Large intestine (tissue), 3 donors: Measurements from ENCODE around the gene CACNA1B. TPM values are rescaled to one million over a fixed set of nuclear protein-coding genes. Genes with fewer than 3 reads are reported as not detected.

Source experiments
- DNase-seq, 2 donors: peaks; one replicate each; pipeline versions ENCODE4 v3.0.0 to v3.0.0-alpha.2; 2013
- H3K27ac ChIP-seq: one replicate; pipeline ENCODE4 v1.5.1; 2013; ENCODE audit warnings: low read length
- H3K27me3 ChIP-seq: 2 replicates; pipeline ENCODE4 v1.6.1; 2013; ENCODE audit warnings: low read length; ENCODE audit not compliant: control insufficient read depth, insufficient read depth
- H3K36me3 ChIP-seq: 2 replicates; pipeline ENCODE4 v1.6.1; 2013; ENCODE audit warnings: low read length; ENCODE audit not compliant: control insufficient read depth, insufficient read depth
- H3K4me1 ChIP-seq: one replicate; pipeline ENCODE4 v1.6.1; 2013; ENCODE audit warnings: low read length; ENCODE audit not compliant: control insufficient read depth, insufficient read depth
- H3K4me3 ChIP-seq: one replicate; pipeline ENCODE4 v1.5.1; 2013; ENCODE audit warnings: low read length
- H3K9me3 ChIP-seq: one replicate; pipeline ENCODE4 v1.6.1; 2013; ENCODE audit warnings: mild to moderate bottlenecking, low read depth, low read length, moderate library complexity; ENCODE audit not compliant: control insufficient read depth
- WGBS: methylation state at CpG from one replicate; pipeline ENCODE4 v1.1.5; 2013; ENCODE audit warnings: low lambda C conversion rate; ENCODE audit not compliant: insufficient coverage; 5-methylcytosine and 5-hydroxymethylcytosine counted together
- polyA plus RNA-seq: library from polyadenylated mRNA; unstranded; fragments of 120-200 nt; gene quantifications from one replicate; pipeline ENCODE4 v1.2.1, GENCODE V29; 2013

CACNA1B gene
- polyA plus RNA-seq, 1 donor, result 1.8 TPM

DNA sequence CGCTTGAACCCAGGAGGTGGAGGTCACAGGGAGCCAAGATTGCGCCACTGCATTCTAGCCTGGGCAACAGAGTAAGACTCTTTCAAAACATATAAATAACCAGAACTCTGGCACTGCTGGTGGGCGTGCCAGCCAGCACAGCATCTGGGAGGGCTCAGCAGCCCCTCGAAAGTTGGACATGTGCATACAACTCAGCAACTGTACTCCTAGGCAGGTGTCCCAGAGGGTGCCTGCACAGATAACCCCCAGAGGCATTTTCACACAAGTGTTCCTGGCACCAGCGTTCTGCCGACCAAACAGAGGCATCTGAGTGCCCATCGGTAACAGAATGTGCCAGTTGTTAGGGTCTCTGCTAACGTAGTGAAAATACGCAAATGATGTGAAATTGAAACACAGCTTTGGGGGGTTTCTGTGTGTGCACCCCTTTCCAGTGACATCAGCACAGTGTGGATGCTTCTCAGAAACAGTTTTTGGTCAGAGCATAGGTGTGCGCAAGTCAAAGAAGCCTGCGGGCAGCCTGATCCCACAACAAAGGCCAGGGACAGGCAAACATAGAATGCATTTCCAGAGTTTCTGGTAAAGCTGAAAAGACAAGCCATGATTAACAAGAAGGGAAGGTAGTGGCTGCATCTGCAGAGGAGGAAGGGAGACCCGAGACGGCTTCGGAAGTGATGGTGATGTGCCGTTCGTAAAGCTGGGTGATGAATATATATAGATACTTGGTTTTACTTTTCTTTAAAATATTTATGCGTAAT, 190.2 kb downstream of the CACNA1B start:
- no peaks in the 10 kb centered on the region for H3K4me1 ChIP-seq
- no peak overlapping the region for H3K4me3 ChIP-seq
- H3K36me3 ChIP-seq, result no peaks in the 10 kb centered on the region
- no peaks in the 10 kb centered on the region for H3K27me3 ChIP-seq
- no peaks in the 10 kb centered on the region for H3K9me3 ChIP-seq
- 78% methylated on average over 3 of the region's 17 CpGs for WGBS
- DNase-seq, result no peak
- no peak overlapping the region for H3K27ac ChIP-seq

DNA sequence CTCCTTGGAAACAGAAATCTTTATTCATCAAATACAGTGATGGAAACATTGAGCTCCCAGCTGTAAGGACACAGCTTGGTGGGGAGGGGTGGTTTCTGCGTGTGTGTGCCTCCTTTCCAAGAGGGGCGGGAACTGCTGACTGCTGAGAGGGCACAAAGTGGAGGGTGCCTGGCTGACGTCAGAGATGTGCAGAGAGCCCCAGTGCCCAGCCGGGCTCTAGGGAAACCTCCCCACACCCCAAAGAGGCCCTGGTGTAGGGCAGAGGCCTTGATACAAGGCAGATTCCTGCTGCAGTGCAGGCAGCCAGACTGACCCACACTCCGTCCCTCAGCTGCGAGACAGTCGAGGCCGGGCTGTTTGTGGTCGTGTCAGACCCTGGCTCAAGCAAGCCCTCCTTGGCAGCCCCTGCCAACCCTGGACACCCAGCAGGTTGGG, 191.0 kb downstream of the CACNA1B start:
- no peaks in the 10 kb centered on the region for H3K9me3 ChIP-seq
- WGBS, result no CpG with 5 or more reads among the region's 9 CpGs
- no peaks in the 10 kb centered on the region for H3K4me1 ChIP-seq
- no peaks in the 10 kb centered on the region for H3K27me3 ChIP-seq
- no peak overlapping the region for H3K4me3 ChIP-seq
- no peaks in the 10 kb centered on the region for H3K36me3 ChIP-seq
- no peak overlapping the region for H3K27ac ChIP-seq
- no peak for DNase-seq

DNA sequence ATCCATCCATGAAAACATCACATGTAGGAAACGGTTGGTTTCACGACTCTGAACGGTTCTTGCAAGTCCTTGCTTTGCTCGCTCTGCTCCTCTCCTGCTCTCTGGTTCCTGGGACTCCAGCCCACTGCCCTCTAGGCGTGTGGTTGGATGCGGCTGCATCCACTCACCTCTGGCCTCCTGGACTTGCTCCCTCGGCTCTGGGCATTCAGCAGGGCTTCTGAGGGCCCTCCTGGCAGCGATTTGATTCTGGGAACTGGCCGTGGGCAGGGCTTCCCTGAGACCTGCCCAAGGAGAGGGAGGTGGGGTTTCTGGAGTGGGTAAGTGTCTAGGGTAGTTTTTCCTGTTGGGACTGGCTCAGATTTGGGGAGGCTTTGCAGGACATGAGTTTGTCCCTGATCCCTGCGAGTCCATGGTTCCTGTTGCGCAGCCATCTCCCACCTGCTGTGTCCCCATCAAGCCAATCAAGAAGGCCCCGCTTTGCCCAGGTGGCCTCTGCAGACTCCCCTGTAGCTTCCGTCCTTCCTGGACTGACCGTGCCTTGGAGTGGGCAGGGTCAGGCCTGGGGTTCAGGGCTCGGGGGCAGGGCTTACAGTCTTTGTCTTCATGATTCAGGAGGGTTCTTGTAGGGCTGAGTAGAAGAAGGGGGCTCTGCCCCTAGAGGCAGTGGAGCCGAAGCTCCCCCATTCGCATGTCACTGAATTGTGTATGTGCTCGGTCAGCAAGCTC, 192.3 kb downstream of the CACNA1B start:
- Histone ChIP-seq H3K4me1 (no peaks in the 10 kb centered on the region), H3K9me3 (no peaks in the 10 kb centered on the region), H3K27me3 (no peaks in the 10 kb centered on the region), H3K36me3 (no peaks in the 10 kb centered on the region), H3K27ac (no peak overlapping the region), H3K4me3 (no peak overlapping the region)
- no peak for DNase-seq
- WGBS, result no CpG with 5 or more reads among the region's 18 CpGs

DNA sequence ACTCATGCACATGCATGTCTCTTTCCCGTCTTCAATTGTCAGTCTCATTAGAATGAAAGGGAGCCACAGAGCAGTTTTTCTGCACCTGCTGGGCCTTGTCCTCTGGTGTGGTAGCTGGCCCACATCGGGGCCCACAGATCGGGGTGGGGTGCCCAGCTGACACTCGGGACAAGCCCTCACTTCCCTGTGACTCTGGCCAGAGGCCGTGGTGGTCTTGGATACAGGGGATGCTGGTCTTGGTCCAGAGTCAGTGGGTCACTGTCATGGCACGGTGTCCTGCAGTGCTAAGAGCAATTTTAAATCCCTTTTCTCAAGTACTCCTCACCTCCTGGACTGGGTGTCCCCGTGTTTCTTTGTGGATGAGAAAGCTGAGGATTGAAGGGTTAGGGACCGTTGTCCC, 193.2 kb downstream of the CACNA1B start:
- WGBS, result no CpG with 5 or more reads among the region's 8 CpGs

DNA sequence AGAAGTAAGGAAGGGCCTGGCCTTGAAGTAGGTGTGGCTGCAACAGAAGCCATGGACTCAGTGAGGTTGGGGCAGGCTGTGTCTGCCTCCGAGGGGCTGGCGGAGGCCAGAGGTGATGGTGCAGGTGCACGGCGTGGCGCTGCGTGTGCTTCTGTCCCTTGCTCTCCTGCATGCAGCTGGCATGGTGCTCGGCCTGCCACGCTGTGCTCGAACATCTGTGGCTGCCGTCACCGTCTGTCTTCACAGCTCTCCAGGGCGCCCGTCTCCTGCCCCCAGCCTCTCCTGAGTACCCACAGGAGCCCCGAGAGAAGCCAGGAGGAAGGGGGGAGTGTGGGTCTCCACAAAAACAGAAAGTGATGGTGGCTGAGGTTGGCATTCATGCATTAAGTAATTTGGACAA, 193.7 kb downstream of the CACNA1B start:
- H3K36me3 ChIP-seq, result no peaks in the 10 kb centered on the region
- H3K9me3 ChIP-seq, result no peaks in the 10 kb centered on the region
- no peak for DNase-seq

More for the DNA sequence above, 193.2 kb downstream of the CACNA1B start:
- H3K9me3 ChIP-seq, result no peaks in the 10 kb centered on the region
- no peak overlapping the region for H3K4me3 ChIP-seq
- H3K4me1 ChIP-seq, result no peaks in the 10 kb centered on the region
- no peaks in the 10 kb centered on the region for H3K36me3 ChIP-seq
- no peak overlapping the region for H3K27ac ChIP-seq
- DNase-seq, result no peak
- H3K27me3 ChIP-seq, result no peaks in the 10 kb centered on the region

DNA sequence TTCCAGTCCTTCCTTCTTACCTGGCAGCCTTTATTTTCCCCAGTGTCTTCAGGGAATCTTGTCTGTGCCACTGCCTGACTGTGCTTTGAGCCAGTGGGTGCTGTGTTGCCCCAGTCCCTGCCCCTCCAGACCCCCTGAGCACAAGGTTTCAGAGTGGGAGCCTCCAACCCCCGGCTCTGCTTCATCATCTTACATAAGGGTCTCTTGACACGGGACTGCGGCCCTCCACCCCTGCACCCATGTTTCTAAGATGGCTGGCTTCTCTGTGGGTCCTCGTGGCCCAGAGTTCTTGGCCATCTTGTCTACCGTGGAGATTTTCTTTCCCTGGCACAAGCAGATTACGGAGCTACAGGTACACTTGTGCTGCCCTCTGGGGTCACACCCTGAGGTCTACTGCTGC, 194.1 kb downstream of the CACNA1B start:
- Histone ChIP-seq H3K27ac (no peak overlapping the region), H3K27me3 (no peaks in the 10 kb centered on the region), H3K9me3 (no peaks in the 10 kb centered on the region), H3K36me3 (no peaks in the 10 kb centered on the region), H3K4me3 (no peak overlapping the region), H3K4me1 (no peaks in the 10 kb centered on the region)
- no peak for DNase-seq
- no CpG with 5 or more reads among the region's 6 CpGs for WGBS

More for the DNA sequence above, 193.7 kb downstream of the CACNA1B start:
- no peaks in the 10 kb centered on the region for H3K27me3 ChIP-seq
- no CpG with 5 or more reads among the region's 14 CpGs for WGBS
- no peak overlapping the region for H3K4me3 ChIP-seq
- H3K4me1 ChIP-seq, result no peaks in the 10 kb centered on the region
- no peak overlapping the region for H3K27ac ChIP-seq

DNA sequence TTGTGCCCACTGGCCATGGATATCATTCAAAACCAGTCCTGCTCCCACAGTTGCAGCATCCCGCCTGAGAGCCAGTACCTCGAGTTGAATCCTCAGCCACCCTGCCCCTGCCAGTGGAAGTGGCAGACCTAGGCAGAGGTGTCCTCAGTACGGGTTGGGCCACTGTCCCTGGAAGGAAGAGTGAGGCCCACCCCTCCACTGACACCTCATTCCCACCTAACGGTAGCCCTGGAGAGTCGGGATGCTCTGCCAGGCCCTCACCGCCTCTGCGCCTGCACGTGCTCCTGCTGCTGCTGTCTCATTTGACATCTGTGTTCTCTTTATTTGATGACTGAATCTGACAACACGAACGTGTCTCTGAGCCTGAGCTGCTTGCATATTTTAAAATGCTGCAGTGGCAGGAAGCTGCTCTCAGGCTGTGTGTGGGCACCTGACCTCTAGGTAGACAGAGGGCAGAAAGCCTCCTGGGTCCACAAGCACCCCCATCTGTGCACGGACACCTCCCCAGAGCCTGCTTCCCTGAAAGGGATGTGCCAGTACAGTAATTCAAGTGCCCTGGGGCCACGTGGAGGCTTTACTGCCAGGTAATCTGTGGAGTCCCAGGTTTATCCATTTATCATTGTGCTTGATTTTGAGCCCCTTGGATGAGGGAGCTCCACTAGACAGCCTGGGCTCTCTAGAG, 194.7 kb downstream of the CACNA1B start:
- no peak for DNase-seq
- Histone ChIP-seq H3K36me3 (no peaks in the 10 kb centered on the region), H3K4me1 (no peaks in the 10 kb centered on the region), H3K9me3 (no peaks in the 10 kb centered on the region), H3K27me3 (no peaks in the 10 kb centered on the region), H3K4me3 (no peak overlapping the region), H3K27ac (no peak overlapping the region)
- no CpG with 5 or more reads among the region's 12 CpGs for WGBS

DNA sequence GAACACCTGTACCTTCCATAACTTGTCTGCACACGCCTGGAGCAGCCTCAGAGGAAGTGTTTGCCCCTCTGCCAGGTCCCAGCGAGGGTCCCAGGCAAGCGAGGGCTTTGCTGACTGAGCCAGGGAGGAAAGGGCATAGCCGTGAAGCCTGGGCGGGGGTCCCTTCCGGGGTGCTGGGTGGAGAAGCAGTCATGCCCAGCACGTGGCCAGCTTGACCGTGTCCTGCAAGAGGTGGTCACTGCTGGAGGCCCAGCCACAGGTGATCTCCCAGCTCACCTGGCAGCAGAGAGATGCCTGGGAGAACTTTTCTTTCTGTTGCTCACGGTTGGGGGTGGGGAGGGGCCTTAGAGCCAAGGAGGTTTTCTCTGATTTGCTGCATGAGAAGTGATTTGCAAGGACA, 195.3 kb downstream of the CACNA1B start:
- no CpG with 5 or more reads among the region's 9 CpGs for WGBS
- Histone ChIP-seq H3K4me1 (no peaks in the 10 kb centered on the region), H3K27ac (no peak overlapping the region), H3K27me3 (no peaks in the 10 kb centered on the region), H3K36me3 (no peaks in the 10 kb centered on the region), H3K9me3 (no peaks in the 10 kb centered on the region), H3K4me3 (no peak overlapping the region)
- DNase-seq, result no peak

DNA sequence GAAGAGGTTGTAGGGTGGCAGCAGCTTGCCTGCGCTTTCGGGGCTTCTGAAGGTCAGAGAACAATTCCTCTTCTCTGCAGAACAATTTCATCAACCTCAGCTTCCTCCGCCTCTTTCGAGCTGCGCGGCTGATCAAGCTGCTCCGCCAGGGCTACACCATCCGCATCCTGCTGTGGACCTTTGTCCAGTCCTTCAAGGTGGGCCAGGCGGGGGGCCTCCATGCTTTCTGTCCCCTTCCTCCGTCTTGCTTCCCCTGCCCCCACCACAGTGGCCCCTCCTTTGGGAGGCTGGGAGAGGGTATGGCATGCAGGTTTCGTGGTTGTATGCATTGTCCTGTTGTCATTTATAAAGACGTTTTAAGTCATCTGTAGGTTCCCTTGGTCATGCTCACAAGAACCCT, 195.8 kb downstream of the CACNA1B start:
- Histone ChIP-seq H3K4me1 (no peaks in the 10 kb centered on the region), H3K36me3 (no peaks in the 10 kb centered on the region), H3K27me3 (no peaks in the 10 kb centered on the region), H3K9me3 (no peaks in the 10 kb centered on the region), H3K27ac (no peak overlapping the region), H3K4me3 (no peak overlapping the region)
- WGBS, result 90% methylated on average over 2 of the region's 12 CpGs
- no peak for DNase-seq

DNA sequence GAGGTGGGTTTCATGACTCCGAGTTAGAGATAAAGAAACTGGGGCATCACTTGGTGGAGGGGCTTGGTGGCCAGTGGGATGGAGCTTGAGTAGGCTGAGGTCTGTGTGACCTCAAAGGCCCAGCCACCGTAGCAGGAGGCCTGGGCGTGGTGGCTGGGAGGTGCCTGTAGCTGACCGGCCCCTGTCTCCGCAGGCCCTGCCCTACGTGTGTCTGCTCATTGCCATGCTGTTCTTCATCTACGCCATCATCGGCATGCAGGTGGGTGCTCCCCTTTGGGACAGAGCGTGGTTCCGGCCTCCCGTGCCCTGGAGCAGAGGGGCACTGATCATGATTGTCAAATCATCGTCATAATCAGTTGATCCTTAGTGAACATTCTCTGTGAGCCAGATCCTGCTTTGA, 196.2 kb downstream of the CACNA1B start:
- WGBS, result no CpG with 5 or more reads among the region's 12 CpGs
- no peak for DNase-seq
- Histone ChIP-seq H3K27me3 (no peaks in the 10 kb centered on the region), H3K36me3 (no peaks in the 10 kb centered on the region), H3K4me1 (no peaks in the 10 kb centered on the region), H3K4me3 (no peak overlapping the region), H3K9me3 (no peaks in the 10 kb centered on the region), H3K27ac (no peak overlapping the region)
